Heart left ventricle (tissue), 16 donors: ENCODE data around the gene IL3RA. TPM values are rescaled to one million over a fixed set of nuclear protein-coding genes. Genes with fewer than 3 reads are reported as not detected.

Experiments
- ATAC-seq, 4 donors: fragments of 200-7000 bp; cut with Tn5 transposase; one replicate each; pipeline ENCODE4 v1.9.1; 2020 to 2022; ENCODE audit warnings: moderate library complexity in 4 of 4, mild to moderate bottlenecking in 3 of 4, moderate number of reproducible peaks in 1 of 4
- DNase-seq, 5 donors: peaks; one replicate each; pipeline ENCODE4 v3.0.0-alpha.2; 2020
- H3K27ac ChIP-seq, 12 donors: fragments of 200-600 bp; sonication (generic) in 4 of 12; one replicate each; pipeline versions ENCODE4 v1.5.0 to v1.8.0; 2016 to 2022; ENCODE audit warnings: mild to moderate bottlenecking in 2 of 12
- H3K27me3 ChIP-seq, 9 donors: fragments of 200-600 bp; sonication (generic) in 2 of 9; one replicate each; pipeline versions ENCODE4 v1.5.1 to v1.8.0; 2016 to 2022; ENCODE audit warnings: mild to moderate bottlenecking in 3 of 9
- H3K36me3 ChIP-seq, 9 donors: fragments of 200-600 bp; sonication (generic) in 2 of 9; one replicate each; pipeline versions ENCODE4 v1.5.0 to v1.8.0; 2018 to 2022; ENCODE audit warnings: mild to moderate bottlenecking in 2 of 9
- H3K4me1 ChIP-seq, 12 donors: fragments of 200-600 bp; sonication (generic) in 4 of 12; one replicate each; pipeline versions ENCODE4 v1.5.0 to v1.8.0; 2016 to 2022; ENCODE audit warnings: mild to moderate bottlenecking in 3 of 12
- H3K4me3 ChIP-seq, 12 donors: fragments of 200-600 bp; sonication (generic) in 4 of 12; one replicate each; pipeline versions ENCODE4 v1.5.0 to v1.8.0; 2017 to 2022; ENCODE audit warnings: mild to moderate bottlenecking in 9 of 12, moderate library complexity in 4 of 12
- H3K9me3 ChIP-seq, 12 donors: fragments of 200-600 bp; sonication (generic) in 4 of 12; one replicate each; pipeline versions ENCODE4 v1.5.0 to v1.8.0; 2016 to 2022; ENCODE audit warnings: mild to moderate bottlenecking in 1 of 12
- CTCF ChIP-seq, 12 donors: fragments of 200-600 bp; sonication (generic) in 4 of 12; IDR thresholded peaks; one replicate each; pipeline versions ENCODE4 v1.5.0 to v1.8.0; 2018 to 2022; ENCODE audit warnings: antibody characterized with exemption in 12 of 12, mild to moderate bottlenecking in 5 of 12
- POLR2A ChIP-seq, 2 donors: fragments of 450-650 bp; IDR thresholded peaks; one replicate each; pipeline ENCODE4 v1.6.1; 2017; ENCODE audit warnings: antibody characterized with exemption in 2 of 2, mild to moderate bottlenecking in 2 of 2, moderate library complexity in 2 of 2
- WGBS, 4 donors: extraction: QIAGEN DNeasy Blood & Tissue Kit in 2 of 4; methylation state at CpG; one replicate each; pipeline versions ENCODE4 v1.1.5 to v1.1.7; 2013 to 2018; 5-methylcytosine and 5-hydroxymethylcytosine counted together
- intact Hi-C, 10 donors: fragments of 100-400 bp; cut with DNase I; formaldehyde crosslinking; loops; one replicate each; pipeline versions ENCODE4 v1.11.1 to v1.14.2; 2022
- polyA plus RNA-seq, 2 donors: library from polyadenylated mRNA; stranded (reverse); fragments of 200-250 nt; gene quantifications; one replicate each; pipeline ENCODE4 v1.2.3, GENCODE V29; 2013
- total RNA-seq, 9 donors: library from RNA; depleted of rRNA in 2 of 9; stranded (reverse); fragments of >200 nt in 2 of 9; fragmentation: NEBNext Ultra II Directional in 3 of 9; extraction: Animal tissue kit (Norgen Biotek cat#: 25700) in 3 of 9; gene quantifications; one replicate each; pipeline versions ENCODE4 v1.1.0 to v1.2.4, GENCODE V29; 2016 to 2023
- donor health status: ischemic (EF 13 %, LVEDD 7.1; RV severe dilation, severe dysfunction).
- donor health status: healthy with polysubstance abuse.
- donor health status: DM: no; HTN: yes; CAD: no.
- donor health status: DM: no; HTN: no; CAD: no.
- donor health status: ischemic (EF 25% LVEDD 6.9; RV normal size, moderate dysfunction).
- donor health status: ischemic (EF 25% LVEDD 5.7; RV mildly dilated, moderate dysfunction).
- donor health status: healthy.
- donor health status: DM: yes; HTN: yes; CAD: no.
- donor health status: ischemic (EF 35%, LVEDD 5.7; RV mildly dilated, moderate dysfunction).
- donor health status: nonischemic (EF 11% LVEDD 7.7; RV severe dilation, severe dysfunction).
- donor health status: DM: yes; HTN: yes; CAD: no.
- donor health status: PGD.
- donor health status: ischemic (EF 29% LVEDD 5.4; RV normal size, mild dysfunction).
- donor health status: nonischemic (EF 23%, LVEDD 6.1; RV moderate dilation, normal function).

IL3RA gene
- total and polyA plus RNA-seq, 11 donors, result 3.2 to 20.4 (median 4.7) TPM

GRCh38 chrX:1398431-1399340 is 62.1 kb downstream of the IL3RA start:
- H3K36me3 ChIP-seq, result peaks cover 0 to 50% (median 19%) of the 10 kb centered on the region in 9 donors
- no peaks in the 10 kb centered on the region for H3K27me3 ChIP-seq
- ATAC-seq (peak in 3 of 4 donors; percentile 5 to 68 (median 58)), DNase-seq (peak in 4 of 5 donors; percentile 23 to 60 (median 54))
- H3K27ac ChIP-seq, result no peak overlapping the region
- peaks cover 0 to 11% (median 4%) of the 10 kb centered on the region in 12 donors for H3K4me1 ChIP-seq
- no peaks in the 10 kb centered on the region for H3K9me3 ChIP-seq
- WGBS, 4 donors, result 78 to 95% (median 84%) methylated on average over 25 to 29 of the region's 29 CpGs
- no peak for TF ChIP-seq CTCF (IDR thresholded peaks at IDR 0.05)
- TF ChIP-seq POLR2A (IDR thresholded peaks at IDR 0.05), result no peak
- H3K4me3 ChIP-seq, result no peak overlapping the region
- intact Hi-C loops, result loop anchor here in 3 of 10 donors (5.0 to 10.0 kb wide), 3 partner anchors 46 to 194 kb away; partner anchors contain the start of gene AKAP17A (in 1 of the 3)

- no peaks in the 10 kb centered on the region for H3K27me3 ChIP-seq
- DNase-seq (peak in 1 of 5 donors; percentile 13), ATAC-seq (no peak)
- no peaks in the 10 kb centered on the region for H3K9me3 ChIP-seq
- no peak overlapping the region for H3K27ac ChIP-seq
- intact Hi-C loops, result no loop called here
- H3K4me1 ChIP-seq, result no peaks in the 10 kb centered on the region
- peaks cover 0 to 63% (median 33%) of the 10 kb centered on the region in 9 donors for H3K36me3 ChIP-seq
- H3K4me3 ChIP-seq, result no peak overlapping the region
- no peak for TF ChIP-seq CTCF (IDR thresholded peaks at IDR 0.05)
- TF ChIP-seq POLR2A (IDR thresholded peaks at IDR 0.05), result no peak
- 88 to 95% (median 92%) methylated on average over 12 of the region's 12 CpGs for WGBS, 4 donors
Measured at GRCh38 chrX:1400049-1400448, 63.5 kb downstream of the IL3RA start.

GRCh38 chrX:1400742-1401471 is 64.3 kb downstream of the IL3RA start:
- DNase-seq (peak in 2 of 5 donors; percentile 15 to 20), ATAC-seq (no peak)
- no peaks in the 10 kb centered on the region for H3K9me3 ChIP-seq
- H3K27ac ChIP-seq, result no peak overlapping the region
- TF ChIP-seq CTCF (IDR thresholded peaks at IDR 0.05), result no peak
- no peak overlapping the region for H3K4me3 ChIP-seq
- H3K27me3 ChIP-seq, result no peaks in the 10 kb centered on the region
- no peaks in the 10 kb centered on the region for H3K4me1 ChIP-seq
- intact Hi-C loops, result no loop called here
- WGBS, 4 donors, result 74 to 90% (median 85%) methylated on average over 27 of the region's 27 CpGs
- peaks cover 0 to 72% (median 41%) of the 10 kb centered on the region in 9 donors for H3K36me3 ChIP-seq
